NCI-H1092 treated with DMSO at 0.1 percent for 48 hours (cell line): ENCODE results near the gene MEP1A.
"Not testable (repeated sequence)": the region's sequence is repeated elsewhere in the genome, so short reads cannot be mapped to it uniquely, and the experiment has no call there.

Experiments used
- DNase-seq: peaks from one replicate; lab custom pipeline; 2025; lab: John Stamatoyannopoulos, UW

Gene MEP1A, protein sequence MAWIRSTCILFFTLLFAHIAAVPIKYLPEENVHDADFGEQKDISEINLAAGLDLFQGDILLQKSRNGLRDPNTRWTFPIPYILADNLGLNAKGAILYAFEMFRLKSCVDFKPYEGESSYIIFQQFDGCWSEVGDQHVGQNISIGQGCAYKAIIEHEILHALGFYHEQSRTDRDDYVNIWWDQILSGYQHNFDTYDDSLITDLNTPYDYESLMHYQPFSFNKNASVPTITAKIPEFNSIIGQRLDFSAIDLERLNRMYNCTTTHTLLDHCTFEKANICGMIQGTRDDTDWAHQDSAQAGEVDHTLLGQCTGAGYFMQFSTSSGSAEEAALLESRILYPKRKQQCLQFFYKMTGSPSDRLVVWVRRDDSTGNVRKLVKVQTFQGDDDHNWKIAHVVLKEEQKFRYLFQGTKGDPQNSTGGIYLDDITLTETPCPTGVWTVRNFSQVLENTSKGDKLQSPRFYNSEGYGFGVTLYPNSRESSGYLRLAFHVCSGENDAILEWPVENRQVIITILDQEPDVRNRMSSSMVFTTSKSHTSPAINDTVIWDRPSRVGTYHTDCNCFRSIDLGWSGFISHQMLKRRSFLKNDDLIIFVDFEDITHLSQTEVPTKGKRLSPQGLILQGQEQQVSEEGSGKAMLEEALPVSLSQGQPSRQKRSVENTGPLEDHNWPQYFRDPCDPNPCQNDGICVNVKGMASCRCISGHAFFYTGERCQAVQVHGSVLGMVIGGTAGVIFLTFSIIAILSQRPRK

DNA sequence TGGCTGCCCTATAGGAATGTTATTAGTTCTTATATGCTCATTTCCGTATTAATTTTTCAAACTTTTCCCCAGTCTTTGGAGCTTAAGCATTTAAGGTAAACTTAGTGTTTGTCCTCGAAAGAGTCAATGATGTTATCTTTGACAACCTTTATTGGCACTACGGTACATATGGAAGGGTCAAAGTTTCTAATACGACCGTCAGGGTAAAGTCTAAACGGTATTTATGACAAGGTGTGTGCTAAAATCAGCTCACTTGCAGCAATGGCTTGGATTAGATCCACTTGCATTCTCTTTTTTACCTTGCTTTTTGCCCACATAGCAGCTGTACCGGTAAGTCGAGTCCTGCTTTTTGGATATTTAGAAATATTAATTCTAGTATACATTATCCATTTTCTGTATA lies at the start of gene MEP1A:
Gene MEP1A (plus strand): TSS at position 252 of the 400 bp plus-strand sequence. CDS start 10 bp downstream, at position 262.
- no peak for DNase-seq

DNA sequence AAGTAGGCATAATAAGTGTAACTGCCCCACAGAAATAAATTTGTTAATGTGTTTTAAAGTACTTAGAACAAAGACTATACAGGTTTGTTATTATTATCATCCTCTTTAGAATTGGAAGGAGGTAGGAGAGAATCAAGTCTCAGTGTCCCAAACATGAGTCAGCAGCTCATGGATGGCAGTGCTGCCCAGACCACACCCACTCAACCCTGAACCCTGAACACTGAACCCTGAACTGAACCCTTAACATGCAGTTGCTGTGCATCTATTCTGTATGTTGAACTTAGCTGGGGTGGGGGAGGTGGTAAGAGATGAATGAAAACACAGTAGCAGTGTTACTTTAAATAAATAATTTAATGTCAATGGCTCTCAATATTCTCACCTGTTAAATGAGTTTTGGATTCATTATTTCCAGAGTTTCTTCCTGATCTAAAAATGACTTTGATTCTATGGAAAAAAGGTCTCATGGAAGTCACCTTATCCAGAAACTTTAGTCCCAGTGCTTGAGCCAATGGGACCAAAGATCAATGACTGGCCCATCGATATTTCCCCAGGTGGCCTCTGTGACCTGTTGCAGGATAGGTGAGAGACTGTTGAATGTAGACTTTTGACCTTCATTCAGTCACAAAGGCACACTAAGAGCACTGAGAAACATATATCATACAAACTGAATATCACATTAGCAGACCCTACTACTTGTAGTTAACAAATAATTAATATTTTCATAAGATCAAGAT lies 49.6 kb upstream of the MEP1A start:
- DNase-seq = no peak

DNA sequence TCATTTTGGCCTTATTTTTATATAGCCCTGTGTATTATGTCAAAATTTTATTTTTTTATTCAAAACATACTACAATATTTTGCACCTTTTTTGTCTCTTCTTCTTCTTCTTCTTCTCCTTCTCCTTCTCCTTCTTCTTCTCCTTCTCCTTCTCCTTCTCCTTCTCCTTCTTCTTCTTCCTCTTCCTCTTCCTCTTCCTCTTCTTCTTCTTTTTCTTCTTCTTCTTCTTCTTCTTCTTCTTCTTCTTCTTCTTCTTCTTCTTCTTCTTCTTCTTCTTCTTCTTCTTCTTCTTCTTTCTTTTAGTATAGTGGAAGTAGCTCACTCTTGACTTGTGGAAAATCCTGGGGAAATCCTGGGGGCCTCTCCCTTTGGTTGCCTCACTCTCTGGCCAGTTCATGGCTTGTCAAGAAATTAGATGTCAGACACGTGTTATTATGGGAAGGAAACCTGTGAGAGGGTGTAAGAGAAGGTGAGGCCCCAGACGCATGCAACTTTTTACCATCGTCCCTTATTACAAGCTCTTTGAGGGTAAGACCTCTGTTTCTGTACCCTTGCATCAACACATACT lies 48.9 kb upstream of the MEP1A start:
- DNase-seq = not testable (repeated sequence)

DNA sequence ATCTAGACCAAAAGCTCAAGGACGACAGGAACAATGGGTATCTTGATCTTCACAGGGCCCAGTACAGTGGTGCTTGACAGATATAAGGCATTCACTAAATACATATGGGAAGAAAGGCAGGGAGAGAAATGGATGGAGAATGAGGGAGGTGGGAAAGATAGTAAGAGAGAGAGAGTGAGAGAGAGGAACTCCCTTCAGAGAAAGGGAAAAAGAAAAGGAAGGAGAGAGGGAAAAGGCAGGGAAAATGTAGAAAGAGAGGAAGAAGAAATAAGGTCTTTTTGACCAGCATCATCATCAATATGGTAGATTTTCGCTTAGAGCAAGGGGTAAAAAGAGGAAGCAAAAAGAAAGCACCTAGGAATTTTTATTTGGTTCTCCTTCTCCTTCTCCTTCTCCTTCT lies 47.2 kb upstream of the MEP1A start:
- no peak for DNase-seq

DNA sequence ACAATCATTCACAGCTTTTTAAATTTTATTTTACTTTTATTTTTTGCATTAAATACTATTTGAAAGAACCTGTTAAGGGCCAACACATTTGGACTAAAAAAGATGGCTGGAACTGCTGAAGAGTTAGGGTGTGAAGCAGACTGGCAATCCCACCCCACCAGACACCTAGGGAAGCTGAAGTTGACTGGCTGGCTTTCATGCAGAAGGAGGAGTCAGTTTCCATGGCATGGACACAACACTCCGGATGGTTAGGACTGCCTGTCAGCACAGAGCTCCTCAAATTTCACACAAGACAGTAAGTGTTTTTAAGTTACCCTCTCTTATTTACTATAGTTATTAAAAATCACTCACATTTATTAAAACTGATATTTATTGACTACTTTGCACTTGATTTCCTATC lies 46.5 kb upstream of the MEP1A start, which contains the start of gene ANKRD66:
Gene ANKRD66 (plus strand): TSS at position 238 of the 400 bp plus-strand sequence. CDS start 5,016 bp downstream, outside the sequence.
- DNase-seq = no peak

DNA sequence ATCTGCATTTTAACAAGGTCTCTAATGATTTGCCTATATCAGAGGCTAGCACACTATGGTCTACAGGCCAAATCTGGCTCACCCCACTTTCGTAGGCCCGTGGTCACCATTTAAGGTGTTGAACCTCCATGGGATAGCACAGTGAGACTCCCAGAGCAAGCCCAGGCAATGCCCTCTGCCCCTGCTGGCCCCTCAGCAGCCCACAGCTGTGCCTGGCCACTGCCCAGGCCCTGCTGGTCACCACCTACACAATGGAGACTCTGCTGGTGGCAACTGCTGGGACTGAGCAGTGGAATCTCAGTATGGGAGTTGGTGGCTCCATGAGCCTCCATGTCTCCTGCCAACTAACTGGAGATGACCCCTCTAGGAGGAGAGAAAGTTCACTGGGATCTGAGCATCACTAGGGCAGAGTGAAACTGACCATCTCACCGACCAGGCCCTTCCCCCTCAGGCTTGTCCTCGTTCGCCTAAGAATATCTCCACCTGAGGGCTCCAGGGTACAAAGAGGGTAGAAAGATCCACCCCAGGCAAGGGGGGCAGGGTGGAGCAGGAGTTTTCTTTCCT lies 44.2 kb upstream of the MEP1A start:
- no peak for DNase-seq

DNA sequence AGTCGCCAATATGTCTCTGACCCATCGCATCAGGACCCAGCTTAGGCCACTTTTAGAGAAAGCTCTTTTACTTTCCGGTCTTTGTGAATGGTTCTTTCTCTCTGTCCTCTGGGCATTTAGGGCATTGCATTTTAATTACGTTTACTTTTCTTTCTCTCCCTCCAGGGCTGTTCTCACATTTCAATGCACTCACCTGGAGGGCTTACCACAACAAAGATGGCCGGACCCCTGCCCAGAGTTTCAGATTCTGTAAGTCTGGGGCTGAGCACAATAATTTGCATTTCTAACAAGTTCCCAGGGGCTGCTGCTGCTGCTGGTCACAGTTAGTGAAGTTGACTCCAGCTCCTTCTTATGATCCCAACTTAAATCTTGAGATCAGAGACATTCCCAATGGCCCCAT lies 43.5 kb upstream of the MEP1A start:
- no peak for DNase-seq

DNA sequence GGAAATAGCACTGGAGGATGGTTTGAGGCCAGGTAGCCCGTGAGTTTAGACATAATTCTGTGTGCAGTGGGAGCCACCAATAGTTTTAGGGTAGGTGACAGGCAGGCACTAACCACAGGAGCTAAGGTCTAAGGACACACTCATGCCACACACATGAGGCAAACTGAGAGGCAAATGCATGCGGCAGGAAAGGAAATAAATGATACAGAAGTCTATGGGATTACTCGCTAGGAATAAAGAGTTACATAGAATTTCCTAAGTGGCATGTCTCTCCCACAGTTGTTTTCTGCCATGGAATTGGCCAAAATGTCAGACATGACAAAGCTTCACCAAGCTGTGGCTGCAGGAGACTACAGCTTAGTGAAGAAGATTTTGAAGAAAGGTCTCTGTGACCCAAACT lies 41.5 kb upstream of the MEP1A start:
- DNase-seq = no peak

DNA sequence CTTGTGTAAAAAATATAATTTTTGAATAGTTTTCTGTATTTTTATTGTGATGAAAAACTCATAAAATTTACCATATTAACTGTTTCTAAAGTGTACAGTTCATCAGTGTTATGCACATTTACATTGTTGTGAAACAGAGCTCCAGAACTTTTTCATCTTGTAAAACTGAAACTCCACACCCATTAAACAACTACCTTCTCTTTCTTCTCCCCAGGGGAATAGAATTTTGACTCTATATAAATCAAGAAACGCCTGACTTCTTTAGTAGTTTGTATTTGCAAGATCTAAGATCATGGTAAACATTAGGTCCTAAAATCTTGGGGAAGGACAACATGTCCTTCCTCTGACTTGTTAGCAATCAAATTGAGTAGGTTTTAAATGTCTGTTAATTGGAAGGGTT lies 37.3 kb upstream of the MEP1A start:
- DNase-seq = no peak

DNA sequence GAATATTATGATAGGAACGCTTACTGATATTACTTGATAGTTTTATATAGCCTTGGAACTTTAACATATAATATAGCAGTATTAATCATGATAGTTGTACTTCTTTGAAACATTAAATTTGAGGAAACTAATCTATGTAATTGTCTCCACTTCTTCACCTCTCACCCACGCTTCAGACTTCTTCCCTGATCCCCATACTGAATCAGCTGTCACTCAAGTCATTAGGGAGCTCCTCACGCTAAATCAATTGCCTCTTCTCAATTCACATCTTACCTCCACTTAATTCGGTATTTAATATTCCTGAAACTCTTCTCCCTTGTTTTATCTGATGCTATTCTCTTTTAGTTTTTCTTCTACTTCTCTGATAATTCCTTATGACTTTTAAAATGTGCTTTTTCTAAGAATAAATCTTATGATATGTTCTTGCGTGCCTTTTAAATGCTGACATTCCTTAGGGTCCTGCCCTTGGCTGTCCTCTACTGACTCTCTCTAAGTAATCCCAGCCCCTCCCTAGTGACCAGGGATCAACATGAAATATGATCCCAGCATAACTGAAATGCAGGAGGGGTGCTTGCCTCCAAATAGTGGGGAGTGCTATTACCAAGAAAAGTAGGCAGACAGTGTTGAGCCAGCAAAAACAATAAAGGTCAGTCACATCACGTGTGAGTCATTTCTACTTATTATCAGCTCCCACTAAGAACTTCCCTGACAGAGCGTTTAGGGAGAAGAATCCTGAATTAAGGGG lies 36.5 kb upstream of the MEP1A start:
- DNase-seq = no peak

DNA sequence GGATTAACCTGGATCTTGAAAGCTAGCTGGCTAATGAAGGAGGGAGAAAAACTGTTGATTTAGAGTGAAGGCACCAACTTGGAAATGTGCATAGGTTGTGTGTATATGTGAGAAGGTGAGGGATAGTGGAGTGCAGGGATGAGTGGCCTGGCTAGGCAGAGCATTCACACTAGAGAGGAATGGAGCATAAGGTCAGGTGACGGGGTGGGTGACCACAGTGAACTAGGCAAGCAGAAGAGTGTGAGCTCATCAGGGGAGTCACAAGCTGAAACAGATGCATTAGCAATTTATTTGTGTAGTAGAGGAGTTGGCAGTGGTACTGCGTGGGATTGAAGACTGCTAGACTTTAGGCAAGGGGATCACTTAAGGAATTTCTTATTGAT lies 36.0 kb upstream of the MEP1A start:
- no peak for DNase-seq

DNA sequence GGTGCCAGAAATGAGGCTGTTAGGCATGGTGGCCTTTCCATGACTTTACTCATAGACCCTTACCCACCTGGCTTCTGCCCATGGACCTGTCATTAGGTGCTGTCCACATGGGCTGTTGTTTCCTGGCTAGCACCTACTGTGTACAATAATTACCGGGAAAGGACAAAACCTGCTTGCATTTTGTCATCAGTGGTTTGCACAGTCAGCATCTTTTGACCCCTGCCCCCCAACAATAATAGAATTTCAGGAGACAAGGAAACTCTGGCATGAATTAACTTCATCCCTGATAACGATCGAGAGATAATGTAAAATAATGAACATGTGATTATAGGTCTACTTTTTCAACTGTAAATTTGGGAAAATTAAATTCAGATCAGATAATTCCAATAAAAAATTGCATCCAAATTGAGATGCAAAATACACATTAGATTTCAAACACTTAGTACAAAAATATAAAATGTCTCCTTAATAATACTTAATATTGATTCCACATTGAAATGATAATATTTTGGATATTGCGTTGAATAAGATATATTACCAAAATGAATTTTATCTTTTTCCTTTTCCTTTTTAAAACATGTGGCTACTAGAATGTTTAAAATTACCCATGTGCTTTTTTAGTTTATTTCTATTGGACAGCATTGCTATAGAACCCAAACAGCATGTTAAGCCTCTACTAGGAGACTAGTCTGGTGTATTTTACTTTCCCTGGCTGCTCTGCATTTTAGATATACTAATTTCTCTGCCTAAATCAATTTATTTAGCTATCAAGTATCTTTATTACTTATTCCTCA lies 34.0 kb upstream of the MEP1A start:
- no peak for DNase-seq

DNA sequence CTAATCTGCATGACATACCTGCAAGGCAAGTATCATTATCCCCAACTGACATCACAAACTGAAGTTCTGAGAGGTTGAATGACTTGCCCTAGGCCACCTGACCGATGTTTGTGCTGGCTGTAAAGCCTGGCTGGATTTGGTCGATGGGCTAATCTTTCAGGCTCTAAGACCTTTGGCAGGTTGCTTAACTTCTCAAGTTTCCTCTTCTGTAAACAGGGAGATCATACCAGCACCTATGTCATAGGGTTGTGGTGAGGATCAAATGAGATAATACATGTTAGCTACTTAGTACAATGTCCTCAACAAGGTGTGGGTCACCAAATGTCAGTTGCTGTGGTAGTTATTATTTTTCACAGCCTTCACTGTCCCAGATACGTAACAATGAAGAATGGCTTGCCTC lies 32.3 kb upstream of the MEP1A start:
- DNase-seq = no peak

DNA sequence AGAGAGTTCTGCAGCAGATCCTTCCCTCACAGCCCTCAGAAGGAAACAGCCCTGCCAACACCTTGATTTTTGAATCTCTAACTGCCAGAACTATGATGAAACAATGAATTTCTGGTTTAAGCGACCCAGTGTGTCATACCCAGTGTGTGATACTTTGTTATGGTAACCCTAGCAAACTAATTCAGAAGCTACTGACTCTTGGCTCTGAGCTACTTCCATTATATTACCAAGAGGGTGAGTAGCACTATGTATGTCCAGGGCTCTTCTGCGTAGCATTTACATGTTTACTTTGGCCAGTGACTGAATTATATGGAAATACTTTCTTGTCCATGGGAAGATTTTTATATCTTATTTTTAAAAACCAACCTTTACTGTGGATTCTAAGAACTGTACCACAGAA lies 29.7 kb upstream of the MEP1A start:
- no peak for DNase-seq

DNA sequence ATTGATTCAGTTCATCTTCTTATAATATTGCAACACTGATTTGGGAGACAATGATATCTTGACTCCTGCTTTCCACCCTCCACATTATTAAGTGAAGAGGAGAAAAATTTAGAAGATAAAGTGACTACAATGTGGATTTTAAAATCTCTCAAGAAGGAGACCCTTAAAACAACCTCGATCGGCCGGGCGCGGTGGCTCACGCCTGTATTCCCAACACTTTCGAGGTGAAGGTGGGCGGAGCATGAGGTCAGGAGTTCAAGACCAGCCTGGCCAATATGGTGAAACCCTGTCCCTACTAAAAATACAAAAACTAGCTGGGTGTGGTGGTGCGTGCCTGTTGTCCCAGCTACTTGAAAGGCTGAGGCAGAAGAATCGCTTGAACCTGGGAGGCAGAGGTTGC lies 28.9 kb upstream of the MEP1A start:
- DNase-seq = not testable (repeated sequence)

DNA sequence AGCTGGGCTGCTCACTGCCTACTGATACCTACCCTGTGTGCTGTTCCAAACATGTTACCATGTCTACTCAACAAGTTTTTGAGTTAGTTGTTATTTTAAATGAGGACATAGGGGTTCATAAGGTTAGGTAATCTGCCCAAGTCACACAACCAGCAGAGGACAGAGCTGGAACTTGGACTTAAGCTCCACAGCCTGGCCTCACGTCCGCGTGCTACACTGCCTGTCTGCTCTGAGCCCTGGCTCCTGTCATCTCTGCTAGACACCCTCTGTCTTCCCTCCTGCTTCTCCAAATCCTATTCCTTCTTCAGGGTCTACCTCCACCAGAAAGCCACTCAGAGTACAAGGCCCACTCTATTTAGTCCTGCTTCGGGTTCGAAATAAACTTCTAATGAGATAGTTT lies 28.2 kb upstream of the MEP1A start:
- no peak for DNase-seq

DNA sequence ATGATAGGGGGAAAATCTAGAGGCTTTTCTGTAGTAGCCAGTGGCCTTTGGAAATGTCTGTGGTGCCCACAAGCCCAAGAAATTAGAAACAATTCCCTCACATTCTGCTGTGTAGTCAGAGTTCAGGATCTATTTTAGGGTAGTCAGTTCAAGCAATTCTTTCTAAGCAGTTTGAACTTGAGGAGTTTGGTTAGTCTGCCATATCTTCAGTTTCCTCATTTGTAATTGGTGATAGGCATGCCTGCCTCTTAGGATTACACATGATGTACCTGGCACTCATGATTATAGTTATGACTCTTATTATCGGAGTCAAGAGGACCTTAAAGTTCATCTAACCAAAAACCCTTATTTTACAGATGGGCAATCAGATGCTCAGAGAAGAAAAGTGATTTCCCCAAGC lies 21.2 kb upstream of the MEP1A start:
- DNase-seq = no peak

DNA sequence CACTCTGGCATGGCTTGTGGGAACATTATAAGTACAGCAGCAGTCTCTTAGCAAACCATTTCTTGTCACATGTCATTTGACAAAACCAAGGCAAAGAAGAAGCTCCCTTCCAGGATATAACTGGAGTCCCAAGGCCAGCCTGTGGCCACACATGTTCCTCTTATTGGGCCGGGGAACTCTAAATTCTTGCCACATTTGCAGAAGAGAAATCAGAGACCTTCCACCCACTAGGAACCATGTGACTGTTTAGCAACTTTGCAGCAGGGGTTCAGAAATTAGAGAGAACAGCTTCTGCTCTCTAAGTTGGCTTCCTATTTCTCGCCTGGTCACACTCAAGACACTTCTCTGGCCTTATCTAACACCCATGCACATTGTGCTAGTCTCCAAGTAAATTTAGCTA lies 20.4 kb upstream of the MEP1A start:
- DNase-seq = no peak

DNA sequence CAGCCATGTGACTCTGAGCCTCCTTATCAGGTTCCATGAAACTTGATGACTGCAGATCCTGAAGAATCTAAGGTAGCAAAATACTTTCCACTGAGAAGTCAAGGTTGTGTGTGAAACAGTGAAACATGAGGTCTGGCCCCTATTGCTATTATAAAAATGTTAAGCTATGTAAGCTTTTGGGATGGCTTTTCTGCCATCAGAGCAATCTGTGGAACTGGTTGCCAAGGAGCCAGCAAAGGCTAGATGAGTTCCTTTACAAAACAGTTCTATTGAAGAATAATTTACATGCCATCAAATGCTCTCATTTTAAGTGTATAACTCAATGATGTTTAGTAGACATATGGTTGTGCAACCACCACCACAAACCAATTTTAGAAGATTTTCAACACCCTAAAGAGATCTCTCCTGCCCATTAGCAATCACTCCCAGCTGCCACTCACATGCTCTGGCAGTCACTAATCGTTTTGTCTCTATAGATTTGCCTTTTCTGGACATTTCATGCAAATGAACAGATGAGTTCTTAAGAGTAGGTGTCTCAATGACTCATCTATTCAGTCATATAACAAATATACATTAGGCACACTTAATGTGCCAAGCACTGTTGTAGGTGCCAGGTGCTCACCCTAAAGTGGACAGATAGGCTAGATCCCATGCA lies 19.9 kb upstream of the MEP1A start:
- DNase-seq = no peak

DNA sequence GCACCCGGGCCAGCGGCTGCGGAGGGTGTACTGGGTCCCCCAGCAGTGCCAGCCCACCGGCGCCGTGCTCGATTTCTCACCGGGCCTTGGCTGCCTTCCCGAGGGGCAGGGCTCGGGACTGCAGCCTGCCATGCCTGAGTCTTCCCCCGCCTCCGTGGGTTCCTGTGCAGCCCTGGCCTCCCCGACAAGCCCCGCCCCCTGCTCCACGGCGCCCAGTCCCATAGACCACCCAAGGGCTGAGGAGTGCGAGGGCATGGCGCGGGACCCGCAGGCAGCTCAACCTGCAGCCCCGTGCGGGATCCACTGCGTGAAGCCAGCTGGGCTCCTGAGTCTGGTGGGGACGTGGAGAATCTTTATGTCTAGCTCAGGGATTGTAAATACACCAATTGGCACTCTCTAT lies 18.5 kb upstream of the MEP1A start:
- not testable (repeated sequence) for DNase-seq
